OCI-LY1 (cell line): ENCODE measurements around the gene BCAR3.

Experiments used
- H2AFZ ChIP-seq: fragments of 200-600 bp; sonication (generic), shearing (Covaris generic); 2 replicates; pipeline ENCODE4 v1.6.0; 2014; ENCODE audit warnings: antibody characterized with exemption, mild to moderate bottlenecking, low read length
- H3F3A ChIP-seq: fragments of 200-600 bp; sonication (generic), shearing (Covaris generic); 2 replicates; pipeline ENCODE4 v1.6.0; 2014; ENCODE audit warnings: mild to moderate bottlenecking, antibody characterized with exemption, low read length, moderate library complexity; ENCODE audit not compliant: insufficient read depth
- H3K27ac ChIP-seq: fragments of 200-600 bp; sonication (generic); 2 replicates; pipeline ENCODE4 v1.5.1; 2014; ENCODE audit warnings: low read length, mixed run types, mild to moderate bottlenecking, low read depth; ENCODE audit not compliant: poor library complexity, severe bottlenecking
- H3K27me3 ChIP-seq: fragments of 200-600 bp; sonication (generic); 2 replicates; pipeline ENCODE4 v1.6.0; 2014; ENCODE audit warnings: antibody characterized with exemption, mild to moderate bottlenecking, low read length, moderate library complexity; ENCODE audit not compliant: insufficient read depth
- H3K36me3 ChIP-seq: fragments of 200-600 bp; sonication (generic); 2 replicates; pipeline ENCODE4 v1.6.1; 2014; ENCODE audit warnings: mild to moderate bottlenecking, antibody characterized with exemption, low read length, moderate library complexity, mixed read lengths; ENCODE audit not compliant: insufficient read depth
- H3K4me1 ChIP-seq: fragments of 200-600 bp; sonication (generic); 2 replicates; pipeline ENCODE4 v1.5.1; 2014; ENCODE audit warnings: mild to moderate bottlenecking, low read length, moderate library complexity; ENCODE audit not compliant: insufficient read depth, severe bottlenecking
- H3K4me2 ChIP-seq: fragments of 200-600 bp; sonication (generic), shearing (Covaris generic); 2 replicates; pipeline ENCODE4 v1.6.1; 2014; ENCODE audit warnings: low read length
- H3K4me3 ChIP-seq: fragments of 200-600 bp; sonication (generic); 2 replicates; pipeline ENCODE4 v1.5.1; 2014; ENCODE audit warnings: low read length, low read depth, mild to moderate bottlenecking, mixed read lengths; ENCODE audit not compliant: poor library complexity, severe bottlenecking
- H3K79me2 ChIP-seq: fragments of 200-600 bp; shearing (Covaris generic); 2 replicates; pipeline ENCODE4 v1.6.1; 2016; ENCODE audit warnings: mixed run types, low read length, mixed read lengths; ENCODE audit not compliant: insufficient read depth
- H3K9ac ChIP-seq: fragments of 200-600 bp; sonication (generic), shearing (Covaris generic); 2 replicates; pipeline ENCODE4 v1.6.1; 2014; ENCODE audit warnings: mild to moderate bottlenecking, low read length, mixed read lengths
- H3K9me2 ChIP-seq: fragments of 200-600 bp; sonication (generic), shearing (Covaris generic); 2 replicates; pipeline ENCODE4 v1.6.1; 2014; ENCODE audit warnings: low read depth, mild to moderate bottlenecking, low read length, mixed read lengths
- H3K9me3 ChIP-seq: fragments of 200-600 bp; shearing (Covaris generic); 2 replicates; pipeline ENCODE4 v1.6.1; 2014; ENCODE audit warnings: low read length, mixed read lengths
- H4K20me1 ChIP-seq: fragments of 200-600 bp; sonication (generic), shearing (Covaris generic); 2 replicates; pipeline ENCODE4 v1.6.0; 2016; ENCODE audit warnings: mild to moderate bottlenecking, low read length; ENCODE audit not compliant: insufficient read depth
- CTCF ChIP-seq: fragments of 200-600 bp; sonication (generic), shearing (Covaris generic); IDR thresholded peaks from 2 replicates; pipeline ENCODE4 v1.5.1; 2017; ENCODE audit warnings: mild to moderate bottlenecking, antibody characterized with exemption, low read length, moderate library complexity, mixed read lengths
- EZH2 ChIP-seq: fragments of 200-600 bp; sonication (generic), shearing (Covaris generic); IDR thresholded peaks from 2 replicates; pipeline ENCODE4 v1.8.0; 2017; ENCODE audit warnings: borderline replicate concordance, mixed run types, mild to moderate bottlenecking, antibody characterized with exemption, low read length, moderate library complexity, mixed read lengths

Gene BCAR3

GRCh38 chr1:93595743-93596142, 85.9 kb downstream of the BCAR3 start:
- Histone ChIP-seq H3K9me3 (no peaks in the 10 kb centered on the region), H3K27ac (no peak overlapping the region), H2AFZ (no peak overlapping the region), H3F3A (no peaks in the 10 kb centered on the region), H3K79me2 (no peaks in the 10 kb centered on the region), H3K9me2 (no peaks in the 10 kb centered on the region), H3K4me1 (peaks cover 8% of the 10 kb centered on the region), H3K4me2 (no peak overlapping the region), H3K27me3 (no peaks in the 10 kb centered on the region), H4K20me1 (no peaks in the 10 kb centered on the region), H3K36me3 (no peaks in the 10 kb centered on the region), H3K4me3 (no peak overlapping the region), H3K9ac (no peak overlapping the region)
- TF ChIP-seq CTCF (no peak), EZH2 (no peak)

- H3K4me3 ChIP-seq: no peak overlapping the region
- H3K27ac ChIP-seq: no peak overlapping the region
- no peaks in the 10 kb centered on the region for H4K20me1 ChIP-seq
- H2AFZ ChIP-seq: no peak overlapping the region
- no peaks in the 10 kb centered on the region for H3K9me2 ChIP-seq
- no peak overlapping the region for H3K9ac ChIP-seq
- no peaks in the 10 kb centered on the region for H3K79me2 ChIP-seq
- H3K27me3 ChIP-seq: no peaks in the 10 kb centered on the region
- no peak for TF ChIP-seq EZH2
- H3F3A ChIP-seq: no peaks in the 10 kb centered on the region
- no peaks in the 10 kb centered on the region for H3K36me3 ChIP-seq
- H3K9me3 ChIP-seq: no peaks in the 10 kb centered on the region
- H3K4me2 ChIP-seq: no peak overlapping the region
- peaks cover 8% of the 10 kb centered on the region for H3K4me1 ChIP-seq
Measured at GRCh38 chr1:93595266-93595665, 86.4 kb downstream of the BCAR3 start.

GRCh38 chr1:93594603-93594880, 87.1 kb downstream of the BCAR3 start:
- Histone ChIP-seq H3K79me2 (no peaks in the 10 kb centered on the region), H3K9ac (no peak overlapping the region), H3K36me3 (no peaks in the 10 kb centered on the region), H4K20me1 (no peaks in the 10 kb centered on the region), H3K4me2 (no peak overlapping the region), H3F3A (no peaks in the 10 kb centered on the region), H3K4me1 (peaks cover 8% of the 10 kb centered on the region), H3K9me2 (no peaks in the 10 kb centered on the region), H2AFZ (no peak overlapping the region), H3K9me3 (no peaks in the 10 kb centered on the region), H3K4me3 (no peak overlapping the region), H3K27ac (no peak overlapping the region), H3K27me3 (no peaks in the 10 kb centered on the region)
- TF ChIP-seq EZH2: no peak
- no peak for TF ChIP-seq CTCF

GRCh38 chr1:93593854-93594602, 87.6 kb downstream of the BCAR3 start:
- Histone ChIP-seq H3K4me3 (no peak overlapping the region), H2AFZ (no peak overlapping the region), H3K4me1 (peaks cover 8% of the 10 kb centered on the region), H4K20me1 (no peaks in the 10 kb centered on the region), H3K27ac (no peak overlapping the region), H3K27me3 (no peaks in the 10 kb centered on the region), H3K9me3 (no peaks in the 10 kb centered on the region), H3K79me2 (no peaks in the 10 kb centered on the region), H3K4me2 (no peak overlapping the region), H3F3A (no peaks in the 10 kb centered on the region), H3K36me3 (no peaks in the 10 kb centered on the region), H3K9me2 (no peaks in the 10 kb centered on the region), H3K9ac (no peak overlapping the region)
- TF ChIP-seq CTCF: no peak
- TF ChIP-seq EZH2: no peak
